LoVo (cell line): ENCODE measurements around the gene PDCD1.
"Not testable (repeated sequence)": the region's sequence is repeated elsewhere in the genome, so short reads cannot be mapped to it uniquely, and the experiment has no call there.

Experiments
- DNase-seq: peaks from one replicate; pipeline ENCODE4 v3.0.0-alpha.2; 2016; ENCODE audit warnings: low spot score

The PDCD1 gene

DNA sequence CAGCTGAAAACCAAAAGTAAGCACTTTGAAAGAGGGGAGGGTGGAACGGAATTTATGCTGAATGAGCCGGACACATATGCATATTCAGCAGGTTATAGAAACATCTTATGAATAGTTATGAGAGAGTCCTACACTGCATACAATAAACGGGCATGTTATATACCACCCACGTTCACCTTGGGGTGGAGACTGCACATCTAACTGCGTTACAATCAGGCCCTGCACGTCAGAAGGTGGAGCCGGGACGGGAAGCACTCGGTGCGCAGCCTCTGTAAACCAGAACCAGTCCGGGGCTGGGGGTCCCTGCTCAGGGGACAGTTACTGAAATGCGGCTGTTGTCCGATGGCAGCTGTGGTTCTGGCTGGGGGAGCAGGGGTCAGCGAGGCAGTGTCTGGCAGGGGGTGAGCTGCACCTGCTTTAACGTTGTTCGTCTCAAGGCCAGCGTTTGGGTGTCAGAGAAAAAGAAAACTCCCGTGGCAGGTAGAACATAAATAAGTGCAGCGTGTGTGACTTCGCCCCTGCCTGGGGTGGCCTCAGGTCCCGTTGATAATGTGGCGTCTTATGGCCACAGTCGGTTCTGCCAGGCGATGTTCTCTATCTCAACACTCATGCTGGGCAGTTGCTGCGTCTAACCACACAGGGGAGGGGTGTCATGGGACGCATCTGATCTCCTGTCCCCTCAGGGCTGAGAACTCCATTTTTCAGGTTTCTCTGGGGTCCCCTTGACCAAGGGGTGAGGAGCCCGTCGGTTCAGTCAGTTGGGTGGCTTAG, 24.8 kb downstream of the PDCD1 start:
- not testable (repeated sequence) for DNase-seq

DNA sequence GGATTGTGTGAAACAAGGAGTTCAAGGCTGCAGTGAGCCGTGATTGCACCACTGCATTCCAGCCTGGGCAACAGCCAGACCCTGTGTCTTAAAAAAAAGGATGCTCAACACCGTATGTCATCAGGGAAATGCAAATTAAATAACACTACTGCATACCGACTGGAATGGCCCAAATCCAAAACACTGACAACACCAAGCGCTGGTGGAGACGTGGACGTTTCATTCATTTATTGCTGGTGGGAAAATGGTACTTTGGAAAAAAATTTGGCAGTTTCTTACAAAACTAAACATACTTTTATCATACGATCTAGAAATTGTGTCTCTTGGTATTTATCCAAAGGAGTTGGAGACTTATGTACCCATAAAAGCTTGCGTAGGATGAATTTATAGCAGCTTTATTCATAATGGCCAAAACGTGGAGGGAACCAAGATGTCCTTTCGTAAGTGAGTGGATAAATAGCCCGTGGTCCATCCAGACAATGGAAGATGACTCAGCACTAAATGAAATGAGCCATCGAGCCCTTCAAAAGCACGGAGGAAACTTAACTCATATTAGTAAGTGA, 25.5 kb downstream of the PDCD1 start:
- no peak for DNase-seq

DNA sequence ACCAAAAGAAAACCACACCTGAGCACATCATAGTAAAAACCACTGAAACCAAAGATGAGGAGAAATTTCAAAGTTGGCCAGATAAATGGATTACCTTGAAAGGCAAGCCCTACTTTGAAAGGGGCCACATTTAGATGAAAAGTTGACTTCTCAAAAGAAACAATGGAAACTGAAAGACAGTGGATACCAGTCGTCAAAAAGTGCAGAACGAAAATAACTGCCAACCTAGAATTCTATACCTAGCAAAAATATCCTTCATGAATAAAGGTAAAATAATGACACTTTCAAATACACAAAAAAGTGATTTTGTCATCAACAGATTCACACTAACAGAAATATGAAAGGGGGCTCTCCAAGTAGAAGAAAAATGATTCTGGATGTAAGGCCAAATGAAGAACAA, 31.3 kb downstream of the PDCD1 start:
- DNase-seq, result no peak

DNA sequence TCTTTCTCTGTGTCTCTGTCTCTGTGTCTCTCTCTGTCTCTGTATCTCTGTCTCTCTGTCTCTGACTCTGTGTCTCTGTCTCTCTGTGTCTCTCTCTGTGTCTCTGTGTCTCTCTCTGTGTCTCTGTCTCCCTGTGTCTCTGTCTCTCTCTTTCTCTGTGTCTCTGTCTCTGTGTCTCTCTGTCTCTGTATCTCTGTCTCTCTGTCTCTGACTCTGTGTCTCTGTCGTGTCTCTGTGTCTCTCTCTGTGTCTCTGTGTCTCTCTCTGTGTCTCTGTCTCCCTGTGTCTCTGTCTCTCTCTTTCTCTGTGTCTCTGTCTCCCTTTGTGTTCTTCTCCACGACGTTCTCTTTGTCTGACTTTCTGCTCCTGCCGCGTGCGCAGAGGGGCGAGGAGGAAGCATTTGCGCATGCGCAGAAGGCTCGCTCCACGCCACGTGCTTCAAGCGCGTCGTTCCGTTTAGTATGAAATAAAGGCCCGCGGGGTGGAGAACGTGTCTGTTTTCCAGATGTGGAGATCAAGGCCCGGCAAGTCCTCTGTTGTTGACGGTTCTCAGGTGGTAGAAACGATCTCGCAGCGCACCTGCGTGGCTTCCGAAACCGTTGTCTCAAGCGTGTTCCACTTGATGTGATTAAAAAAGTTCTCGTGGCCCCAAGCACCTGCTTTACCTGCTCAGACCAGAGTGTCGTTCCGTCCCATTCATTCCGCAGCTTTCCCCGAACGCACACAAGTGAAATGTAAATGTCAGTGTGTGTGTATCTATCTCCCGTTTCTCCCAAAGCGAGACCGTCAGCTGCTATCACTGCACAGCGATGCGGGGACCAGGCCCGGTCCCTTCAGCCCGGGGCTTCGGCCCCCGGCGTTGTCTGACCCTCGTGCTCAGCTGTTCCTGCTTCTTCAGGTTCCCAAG, 34.9 kb downstream of the PDCD1 start:
- not testable (repeated sequence) for DNase-seq

DNA sequence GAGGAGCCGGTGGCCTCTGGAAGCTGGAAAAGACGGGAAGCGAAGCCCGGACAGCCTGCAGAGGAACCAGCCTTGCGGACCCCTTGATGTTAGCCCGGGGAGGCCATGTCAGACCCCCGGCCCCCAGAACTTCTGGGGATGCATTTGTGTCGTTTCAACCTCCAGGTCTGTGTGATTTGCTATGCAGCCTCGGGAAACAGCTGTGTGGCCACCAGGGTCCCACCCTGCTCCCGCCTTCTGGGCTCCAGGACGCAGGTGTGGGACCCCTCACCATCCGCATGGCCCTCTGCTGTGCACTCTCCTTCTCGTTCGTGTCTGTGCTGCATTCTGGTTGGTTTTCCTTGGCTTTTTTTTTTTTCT, 36.5 kb downstream of the PDCD1 start:
- no peak for DNase-seq

DNA sequence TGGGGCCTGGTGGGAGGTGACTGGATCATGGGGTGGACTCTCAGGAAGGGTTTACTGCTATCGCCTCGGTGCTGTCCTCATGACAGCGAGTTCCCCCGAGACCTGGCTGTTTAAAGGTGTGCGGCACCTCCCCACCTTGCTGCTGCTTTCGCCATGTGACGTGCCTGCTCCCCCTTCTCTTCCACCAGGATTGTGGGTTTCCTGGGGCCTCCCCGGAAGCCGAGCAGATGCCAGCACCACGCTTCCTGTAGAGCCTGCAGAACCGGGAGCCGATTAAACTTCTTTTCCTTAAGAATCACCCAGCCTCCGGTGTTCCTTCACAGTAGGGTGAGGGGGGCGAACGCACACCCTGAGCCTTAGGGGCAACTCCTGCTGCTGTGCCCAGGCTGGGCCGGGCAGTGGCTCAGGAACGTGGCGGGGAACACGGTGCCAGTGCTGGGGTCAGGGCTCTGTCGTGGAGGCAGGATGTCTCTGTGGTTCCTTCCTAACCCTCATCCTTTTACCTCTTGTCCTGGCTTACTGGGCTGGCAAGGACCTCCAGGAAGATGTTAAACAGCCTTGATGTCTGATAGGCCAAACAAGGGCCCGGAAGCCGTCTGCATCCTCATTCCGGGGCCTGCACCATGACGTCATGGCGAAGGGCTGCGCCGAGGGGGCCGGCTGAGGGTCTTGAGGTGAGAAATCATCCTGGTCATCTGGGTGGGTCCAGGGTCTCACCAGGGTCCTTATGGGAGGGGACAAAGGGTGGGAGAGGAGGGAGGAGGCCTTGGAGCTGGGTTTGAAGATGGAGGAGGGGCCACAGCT, 37.0 kb downstream of the PDCD1 start:
- DNase-seq, result no peak

DNA sequence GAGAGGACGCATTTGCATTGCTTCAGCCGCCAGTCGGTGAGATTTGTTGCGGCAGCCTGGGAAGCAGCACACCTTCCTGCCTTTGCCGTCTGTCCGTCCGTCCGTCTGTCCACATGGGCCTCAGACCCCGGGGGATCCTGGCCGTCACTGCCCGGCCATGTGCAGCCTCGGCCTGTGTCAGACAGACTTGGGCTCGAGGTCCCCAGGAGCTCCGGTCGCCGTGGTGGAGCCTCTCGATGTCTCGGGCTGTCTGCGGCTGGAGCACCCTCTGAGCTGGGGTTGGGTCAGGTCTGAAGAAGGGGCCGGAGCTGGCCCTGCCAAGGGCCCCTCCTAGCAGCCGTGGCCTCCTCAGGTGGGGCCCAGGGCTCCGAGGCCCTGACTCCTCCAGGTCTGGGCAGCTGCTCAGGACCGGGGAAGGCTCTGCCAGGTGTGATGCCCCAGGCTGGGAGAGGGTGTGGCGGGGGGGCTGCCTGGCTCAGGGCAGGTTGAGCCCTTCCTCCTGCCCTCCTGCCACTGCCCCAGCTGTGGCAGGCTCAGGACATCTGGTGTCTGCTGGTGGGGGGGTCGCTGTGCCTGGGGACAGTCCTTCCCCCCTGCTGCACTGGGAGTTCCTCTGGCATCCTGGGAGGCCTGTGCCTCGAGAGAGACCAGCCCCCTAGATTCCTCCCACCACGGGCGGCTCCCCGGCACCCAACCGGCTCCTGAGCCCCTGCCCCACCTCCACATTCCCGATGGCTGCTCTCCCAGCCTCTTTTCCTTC, 37.9 kb downstream of the PDCD1 start:
- DNase-seq, result no peak

DNA sequence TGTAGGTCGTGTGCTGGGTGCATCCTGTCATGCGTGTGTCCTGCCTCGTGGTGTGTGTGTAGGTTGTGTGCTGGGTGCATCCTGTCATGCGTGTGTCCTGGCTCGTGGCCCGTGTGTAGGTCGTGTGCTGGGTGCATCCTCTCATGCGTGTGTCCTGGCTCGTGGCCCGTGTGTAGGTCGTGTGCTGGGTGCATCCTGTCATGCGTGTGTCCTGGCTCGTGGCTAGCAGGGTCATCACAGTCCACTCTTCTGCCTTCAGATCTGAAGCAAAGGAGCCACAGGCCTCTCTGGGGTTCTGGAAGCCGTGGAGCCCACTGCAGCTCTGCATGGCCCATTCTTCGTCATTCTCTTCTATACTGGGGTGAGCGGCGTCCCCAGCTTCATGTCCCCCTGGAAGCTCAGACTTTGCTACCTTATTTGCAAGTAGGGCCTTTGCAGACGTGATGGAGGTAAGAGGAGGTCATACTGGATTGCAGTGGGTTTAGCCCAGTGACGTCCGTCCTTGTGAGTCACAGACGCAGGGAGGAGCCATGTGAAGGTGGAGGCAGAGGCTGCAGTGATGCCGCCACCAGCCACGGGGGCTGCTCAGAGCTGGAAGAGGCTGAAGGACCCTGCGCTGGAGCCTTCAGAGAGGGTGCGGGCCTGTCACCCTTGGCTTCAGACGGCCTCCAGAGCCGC, 38.6 kb downstream of the PDCD1 start:
- not testable (repeated sequence) for DNase-seq

DNA sequence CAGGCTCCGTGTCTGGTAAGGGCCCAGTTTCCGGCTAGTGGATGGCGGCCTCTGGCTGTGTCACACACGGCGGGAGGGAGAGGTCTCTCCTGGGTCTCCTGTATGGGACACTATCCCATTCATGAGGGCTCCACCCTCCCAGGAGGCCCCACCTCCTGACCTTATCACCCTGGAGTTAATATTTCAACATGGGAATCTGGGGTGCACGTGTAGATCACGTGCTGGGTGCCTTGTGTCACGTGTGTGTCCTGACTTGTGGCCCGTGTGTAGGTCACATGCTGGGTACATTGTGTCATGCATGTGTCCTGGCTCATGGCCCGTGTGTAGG, 39.8 kb downstream of the PDCD1 start:
- no peak for DNase-seq

DNA sequence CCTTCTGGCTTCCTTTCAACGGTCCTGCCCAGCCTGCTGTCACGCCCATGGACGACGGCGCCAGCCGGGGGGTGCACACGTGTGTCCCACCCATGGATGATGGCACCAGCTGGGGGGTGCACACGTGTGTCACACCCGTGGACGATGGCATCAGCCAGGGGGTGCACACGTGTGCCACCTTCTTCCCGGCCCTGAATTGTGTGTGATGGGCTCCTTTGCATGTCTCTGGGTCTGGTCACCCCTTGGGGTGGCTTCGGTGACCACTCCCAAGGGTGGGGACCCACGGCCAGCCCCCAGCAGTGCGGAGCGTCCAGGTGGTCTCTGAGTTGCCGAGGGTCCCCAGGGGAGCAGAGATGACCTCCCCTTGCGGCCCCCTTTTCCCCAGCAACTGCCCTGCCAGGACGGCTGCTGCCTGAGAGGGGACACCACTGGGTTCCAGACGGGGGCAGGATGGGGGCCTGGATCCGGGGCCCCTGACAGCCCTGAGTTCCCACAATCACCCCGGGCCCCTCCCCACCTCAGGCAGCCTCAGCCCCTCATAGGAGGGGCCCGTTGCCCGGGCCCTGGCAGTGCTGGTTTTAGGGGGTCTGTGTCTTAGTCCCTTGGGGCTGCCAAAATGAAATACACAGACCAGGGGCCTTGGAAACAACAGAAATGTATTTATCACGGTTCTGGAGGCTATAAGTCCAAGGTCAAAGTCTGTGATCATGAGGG, 40.3 kb downstream of the PDCD1 start:
- no peak for DNase-seq

DNA sequence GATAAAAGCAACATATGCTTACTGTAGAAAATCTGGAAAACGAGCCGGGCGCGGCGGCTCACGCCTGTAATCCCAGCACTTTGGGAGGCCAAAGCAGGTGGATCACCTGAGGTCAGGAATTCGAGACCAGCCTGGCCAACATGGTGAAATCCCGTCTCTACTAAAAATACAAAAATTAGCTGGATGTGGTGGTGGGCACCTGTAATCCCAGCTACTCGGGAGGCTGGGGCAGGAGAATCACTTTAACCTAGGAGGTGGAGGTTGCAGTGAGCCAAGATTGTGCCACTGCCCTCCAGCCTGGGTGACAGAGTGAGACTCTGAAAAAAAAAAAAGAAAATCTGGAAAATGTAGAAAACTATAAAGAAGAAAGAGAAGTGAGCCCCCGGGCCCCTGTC, 40.9 kb downstream of the PDCD1 start:
- DNase-seq, result not testable (repeated sequence)

DNA sequence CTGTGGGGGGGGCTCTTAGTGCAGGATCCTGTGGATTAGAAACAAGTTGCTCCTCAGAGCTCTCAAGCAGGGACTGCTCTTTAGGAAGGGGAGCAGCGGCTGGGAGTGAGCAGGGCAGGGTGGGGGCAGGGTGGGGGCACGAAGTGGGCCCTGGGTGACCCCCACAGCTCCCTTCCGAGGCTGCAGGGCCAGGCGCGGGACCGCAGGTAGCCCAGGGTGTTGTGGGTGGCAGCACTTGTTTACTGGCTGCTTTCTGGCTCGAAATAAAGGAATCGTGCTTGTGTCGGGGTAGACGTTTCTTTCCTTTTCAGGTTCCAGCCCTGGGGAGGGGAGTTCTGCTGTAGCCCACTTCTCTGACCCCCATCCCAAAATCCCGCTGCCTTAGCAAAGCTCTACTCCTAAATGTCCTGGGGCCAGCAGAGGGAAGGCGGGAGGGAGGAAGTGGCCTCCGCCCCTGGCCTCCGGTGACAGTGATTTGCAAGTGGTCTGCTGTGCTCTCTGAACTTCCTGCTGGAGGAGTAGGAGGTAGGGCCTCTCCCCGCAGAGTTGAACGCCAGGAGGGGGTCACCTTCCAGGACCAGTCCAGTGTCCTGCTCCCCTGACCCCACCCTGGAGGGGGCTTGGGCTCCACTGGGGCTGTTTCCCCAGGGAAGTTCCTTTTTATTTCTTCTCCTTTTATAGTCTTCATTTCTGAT, 41.4 kb downstream of the PDCD1 start:
- no peak for DNase-seq

DNA sequence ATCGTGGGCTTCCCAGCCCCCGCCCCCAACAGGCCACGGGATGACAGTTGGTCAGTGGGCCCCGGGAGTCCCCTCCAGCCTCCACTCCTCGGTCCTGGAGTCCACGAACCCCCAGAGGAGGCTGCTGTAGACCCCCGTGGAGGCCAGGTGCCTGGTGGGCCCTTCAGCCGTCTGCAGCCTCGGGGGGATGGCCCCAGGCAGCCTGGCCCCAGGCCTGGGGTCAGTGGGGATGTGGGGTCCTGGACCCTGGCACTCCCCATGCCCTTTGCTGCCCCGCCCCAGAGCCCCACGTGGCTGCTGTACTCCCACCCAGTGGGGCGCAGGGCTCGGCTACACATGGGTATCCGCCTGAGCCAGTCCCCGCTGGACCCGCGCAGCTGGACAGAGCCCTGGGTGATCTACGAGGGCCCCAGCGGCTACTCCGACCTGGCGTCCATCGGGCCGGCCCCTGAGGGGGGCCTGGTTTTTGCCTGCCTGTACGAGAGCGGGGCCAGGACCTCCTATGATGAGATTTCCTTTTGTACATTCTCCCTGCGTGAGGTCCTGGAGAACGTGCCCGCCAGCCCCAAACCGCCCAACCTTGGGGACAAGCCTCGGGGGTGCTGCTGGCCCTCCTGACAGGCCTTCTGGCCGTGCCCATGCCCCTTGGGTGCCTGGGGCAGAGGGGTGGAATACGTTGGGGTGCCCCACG, 42.1 kb downstream of the PDCD1 start:
- no peak for DNase-seq

DNA sequence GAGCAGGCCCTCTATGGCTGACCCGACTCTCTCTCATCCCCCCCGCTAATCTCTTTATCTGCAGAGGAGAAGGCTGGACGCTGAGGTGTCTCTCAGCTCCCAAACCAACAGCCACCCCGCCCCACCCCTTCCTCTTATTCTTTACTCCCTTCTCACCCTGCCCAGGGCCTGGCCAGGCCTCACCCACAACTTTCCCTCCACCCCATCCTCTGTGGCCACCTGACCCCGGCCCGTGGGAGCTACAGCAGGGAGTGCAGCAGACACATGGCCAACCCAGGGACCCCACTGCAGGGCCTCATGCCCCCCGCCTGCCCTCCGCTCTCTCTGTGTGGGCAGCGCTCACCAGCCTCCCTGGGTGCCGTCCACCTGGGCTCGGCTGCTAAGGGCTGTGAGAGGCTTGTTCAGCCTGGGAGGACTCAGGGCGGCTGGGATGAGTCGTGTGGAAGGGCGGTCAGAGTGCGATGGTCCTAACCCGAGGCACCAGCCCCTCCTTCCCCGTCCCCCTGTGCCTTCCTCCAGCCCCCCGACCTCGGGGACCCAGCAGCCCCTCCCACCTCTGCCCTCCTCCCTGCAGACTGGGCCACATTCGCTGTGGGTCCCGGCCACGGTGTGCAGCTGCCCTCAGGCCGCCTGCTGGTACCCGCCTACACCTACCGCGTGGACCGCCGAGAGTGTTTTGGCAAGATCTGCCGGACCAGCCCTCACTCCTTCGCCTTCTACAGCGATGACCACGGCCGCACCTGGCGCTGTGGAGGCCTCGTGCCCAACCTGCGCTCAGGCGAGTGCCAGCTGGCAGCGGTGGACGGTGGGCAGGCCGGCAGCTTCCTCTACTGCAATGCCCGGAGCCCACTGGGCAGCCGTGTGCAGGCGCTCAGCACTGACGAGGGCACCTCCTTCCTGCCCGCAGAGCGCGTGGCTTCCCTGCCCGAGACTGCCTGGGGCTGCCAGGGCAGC, 42.9 kb downstream of the PDCD1 start:
- no peak for DNase-seq

DNA sequence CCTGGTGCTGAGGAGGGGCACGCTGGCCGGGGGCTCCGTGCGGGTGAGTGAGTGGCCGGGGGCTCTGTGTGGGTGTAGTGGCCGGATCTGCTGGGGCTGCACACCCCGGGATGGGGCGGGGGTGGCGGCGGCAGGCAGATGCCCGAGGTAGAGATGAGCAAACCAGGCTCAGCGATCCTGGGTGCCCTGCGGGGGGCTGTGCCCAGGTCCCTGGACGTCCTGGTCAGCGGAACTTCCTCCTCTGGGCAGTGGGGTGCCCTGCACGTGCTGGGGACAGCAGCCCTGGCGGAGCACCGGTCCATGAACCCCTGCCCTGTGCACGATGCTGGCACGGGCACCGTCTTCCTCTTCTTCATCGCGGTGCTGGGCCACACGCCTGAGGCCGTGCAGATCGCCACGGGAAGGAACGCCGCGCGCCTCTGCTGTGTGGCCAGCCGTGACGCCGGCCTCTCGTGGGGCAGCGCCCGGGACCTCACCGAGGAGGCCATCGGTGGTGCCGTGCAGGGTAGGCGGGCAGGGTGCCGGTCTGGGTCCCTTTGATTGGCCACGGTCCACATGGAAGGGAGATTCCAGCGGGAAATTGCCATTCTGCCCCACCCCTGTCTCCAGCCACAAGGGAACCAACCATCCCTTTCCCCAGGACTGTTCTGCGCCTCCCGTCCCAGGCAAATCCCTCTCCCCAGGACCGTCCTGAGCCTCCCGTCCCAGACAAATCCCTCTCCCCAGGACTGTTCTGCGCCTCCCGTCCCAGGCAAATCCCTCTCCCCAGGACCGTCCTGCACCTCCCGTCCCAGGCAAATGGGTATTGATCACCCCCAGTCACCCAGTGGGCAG, 43.8 kb downstream of the PDCD1 start:
- no peak for DNase-seq

DNA sequence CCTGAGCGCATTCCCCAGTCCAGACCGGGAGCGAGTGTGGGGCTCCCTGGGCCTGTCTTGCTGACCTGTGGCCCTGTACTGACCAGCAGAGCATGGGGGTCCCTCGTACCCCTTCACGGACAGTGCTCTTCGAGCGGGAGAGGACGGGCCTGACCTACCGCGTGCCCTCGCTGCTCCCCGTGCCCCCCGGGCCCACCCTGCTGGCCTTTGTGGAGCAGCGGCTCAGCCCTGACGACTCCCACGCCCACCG, 44.4 kb downstream of the PDCD1 start:
- no peak for DNase-seq

DNA sequence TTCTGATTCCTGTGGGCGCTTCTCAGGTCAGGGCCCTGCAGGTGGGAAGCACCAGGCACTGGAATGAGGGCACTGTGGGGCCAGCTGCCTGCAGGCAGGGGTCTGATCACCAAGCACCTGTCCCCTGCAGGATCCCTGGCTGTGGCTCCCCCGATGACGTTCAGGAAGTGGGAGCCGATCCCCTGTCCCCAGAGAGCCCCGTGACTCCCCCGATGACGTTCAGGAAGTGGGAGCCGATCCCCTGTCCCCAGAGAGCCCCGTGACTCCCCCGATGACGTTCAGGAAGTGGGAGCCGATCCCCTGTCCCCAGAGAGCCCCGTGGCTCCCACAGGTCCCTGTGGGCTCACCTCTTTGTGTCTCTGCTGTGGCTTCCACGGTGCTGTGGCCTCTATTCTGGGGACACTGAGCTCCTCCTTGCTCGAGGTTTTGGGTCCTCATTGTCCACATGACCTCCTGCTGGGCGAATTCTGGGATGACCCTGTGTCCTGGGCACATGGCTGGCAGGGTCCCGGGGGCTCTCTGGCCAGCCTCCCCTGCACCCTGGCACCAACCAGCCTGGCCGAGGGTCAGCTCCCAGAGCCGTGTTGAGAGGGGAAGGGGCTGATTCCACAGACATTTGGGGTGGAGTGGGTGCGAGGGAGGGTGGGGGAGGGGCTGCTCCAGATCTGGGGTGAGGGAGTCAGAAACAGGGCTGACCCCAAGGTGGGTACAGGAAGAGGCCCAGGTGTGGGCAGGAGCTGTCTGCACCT, 44.9 kb downstream of the PDCD1 start:
- no peak for DNase-seq
